Jurkat, Clone E6-1 (cell line): ENCODE results near the gene HOXC10.
A peak's percentile ranks its signal among the peaks of the same experiment; 100 is the strongest.

Experiments used
- DNase-seq: peaks from one replicate; pipeline ENCODE4 v3.0.0-alpha.2; 2011; ENCODE audit warnings: low read depth, low spot score
- H3K4me3 ChIP-seq: 2 replicates; pipeline ENCODE4 v1.5.1; 2011; ENCODE audit warnings: mild to moderate bottlenecking, low read length, control low read depth, moderate library complexity

Gene HOXC10

GRCh38 chr12:53985994-53986685, 1.2 kb downstream of the HOXC10 start:
- DNase-seq = no peak
- peak overlapping the region; percentile 50 for H3K4me3 ChIP-seq

- H3K4me3 ChIP-seq = peak overlapping the region; percentile 50
- DNase-seq = no peak
These were observed 1.9 kb downstream of the HOXC10 start for GRCh38 chr12:53986686-53987483.

- H3K4me3 ChIP-seq = no peak overlapping the region
- no peak for DNase-seq
These were observed 2.9 kb downstream of the HOXC10 start for GRCh38 chr12:53987787-53988230.

- H3K4me3 ChIP-seq = peak overlapping the region; percentile 30
- DNase-seq = no peak
These were observed 3.7 kb downstream of the HOXC10 start for GRCh38 chr12:53988541-53989226.

- H3K4me3 ChIP-seq = peak overlapping the region; percentile 30
- peak; percentile 80 for DNase-seq
These were observed 4.5 kb downstream of the HOXC10 start for GRCh38 chr12:53989227-53990113.

GRCh38 chr12:53990311-53991076, 5.5 kb downstream of the HOXC10 start:
- H3K4me3 ChIP-seq = no peak overlapping the region

GRCh38 chr12:53991077-53991460, 6.1 kb downstream of the HOXC10 start:
- no peak for DNase-seq
- no peak overlapping the region for H3K4me3 ChIP-seq

More at GRCh38 chr12:53990311-53991076, 5.5 kb downstream of the HOXC10 start:
- no peak for DNase-seq

GRCh38 chr12:53992377-53992889, 7.5 kb downstream of the HOXC10 start:
- H3K4me3 ChIP-seq = no peak overlapping the region
- no peak for DNase-seq

- H3K4me3 ChIP-seq = no peak overlapping the region
- no peak for DNase-seq
These were observed 8.4 kb downstream of the HOXC10 start for GRCh38 chr12:53993162-53994008.

- no peak for DNase-seq
- no peak overlapping the region for H3K4me3 ChIP-seq
These were observed 9.0 kb downstream of the HOXC10 start for GRCh38 chr12:53994009-53994263.

- DNase-seq = no peak
- no peak overlapping the region for H3K4me3 ChIP-seq
These were observed 9.5 kb downstream of the HOXC10 start for GRCh38 chr12:53994264-53995001.

- DNase-seq = no peak
- no peak overlapping the region for H3K4me3 ChIP-seq
These were observed 10.0 kb downstream of the HOXC10 start for GRCh38 chr12:53995002-53995377.

GRCh38 chr12:53995378-53996239, 10.7 kb downstream of the HOXC10 start:
- H3K4me3 ChIP-seq = no peak overlapping the region
- no peak for DNase-seq

GRCh38 chr12:53996240-53997203, 11.6 kb downstream of the HOXC10 start:
- no peak overlapping the region for H3K4me3 ChIP-seq
- no peak for DNase-seq
